Endothelial cell of umbilical vein (primary cell): ENCODE measurements around the gene CDH23. TPM values are rescaled to one million over a fixed set of nuclear protein-coding genes. Genes with fewer than 3 reads are reported as not detected.

ENCODE experiments used
- BruUV-seq: library from RNA; stranded (reverse); fragments of 400-500 nt; replicated peaks from 2 replicates; lab custom pipeline; 2021; lab: Mats Ljungman, UMichigan
- CTCF ChIA-PET: fragments of 300-600, 350-600 bp; sonication (Branson Sonifier 250); formaldehyde crosslinking; loops from one replicate; lab custom pipeline; 2021; ENCODE audit warnings: antibody characterized with exemption, inconsistent platforms; lab: Charles Lee
- POLR2A ChIA-PET: fragments of 300-600, 350-600 bp; sonication (Branson Sonifier 250); formaldehyde crosslinking; loops from one replicate; lab custom pipeline; 2021; ENCODE audit warnings: antibody characterized with exemption, inconsistent platforms; lab: Charles Lee
- DNase-seq: peaks from one replicate; pipeline ENCODE4 v3.0.0-alpha.2; 2011; ENCODE audit warnings: low read depth, low spot score
- FAIRE-seq: peaks from 2 replicates; lab custom pipeline; 2011; peaks lifted over from hg19 to GRCh38; lab: Jason Lieb, UNC
- H2AFZ ChIP-seq: 2 replicates; pipeline ENCODE4 v1.6.0; 2012; ENCODE audit warnings: low read depth, low read length, control low read depth, inconsistent platforms
- H3K27ac ChIP-seq: 2 replicates; pipeline ENCODE4 v1.5.1; 2011; ENCODE audit warnings: low read depth, mild to moderate bottlenecking, control low read depth, low read length, moderate library complexity; ENCODE audit not compliant: insufficient read depth
- H3K27me3 ChIP-seq, 2 experiments: 2 replicates each; pipeline versions ENCODE4 v1.6.0 to v1.6.1; 2011; ENCODE audit warnings: low read length in 2 of 2, mixed read lengths in 1 of 2; ENCODE audit not compliant: control insufficient read depth in 2 of 2, insufficient read depth in 2 of 2
- H3K36me3 ChIP-seq, 2 experiments: 2 replicates in 1 of 2; 3 replicates in 1 of 2; pipeline ENCODE4 v1.5.1; 2011; ENCODE audit warnings: low read length in 2 of 2, mild to moderate bottlenecking in 1 of 2, moderate library complexity in 1 of 2; ENCODE audit not compliant: control insufficient read depth in 2 of 2, insufficient read depth in 2 of 2; ENCODE audit errors: extremely low read depth in 1 of 2
- H3K4me1 ChIP-seq: 3 replicates; pipeline ENCODE4 v1.5.1; 2011; ENCODE audit warnings: mild to moderate bottlenecking, low read length; ENCODE audit not compliant: control insufficient read depth, insufficient read depth; ENCODE audit errors: extremely low read depth
- H3K4me2 ChIP-seq: 2 replicates; pipeline ENCODE4 v1.6.1; 2011; ENCODE audit warnings: low read length, control low read depth, mixed read lengths; ENCODE audit not compliant: insufficient read depth
- H3K4me3 ChIP-seq, 3 experiments: fragments of 200-600 bp in 1 of 3; sonication (generic), shearing (Covaris generic) in 1 of 3; replicated peaks in 1 of 3; 2 replicates each; pipeline ENCODE4 v1.5.1; 2011 to 2016; ENCODE audit warnings: control low read depth in 3 of 3, low read length in 3 of 3, mild to moderate bottlenecking in 2 of 3, inconsistent platforms in 1 of 3, low read depth in 1 of 3, moderate library complexity in 1 of 3; ENCODE audit not compliant: insufficient read depth in 1 of 3
- H3K79me2 ChIP-seq: 2 replicates; pipeline ENCODE4 v1.6.0; 2012; ENCODE audit warnings: low read length, inconsistent platforms; ENCODE audit not compliant: control insufficient read depth, insufficient read depth
- H3K9ac ChIP-seq: replicated peaks from 2 replicates; pipeline ENCODE3; 2011; ENCODE audit warnings: low read length, control low read depth; ENCODE audit not compliant: insufficient read depth; ENCODE audit errors: extremely low read depth
- H3K9me1 ChIP-seq: replicated peaks from 3 replicates; pipeline ENCODE4 v1.6.0; 2011; ENCODE audit warnings: mild to moderate bottlenecking, low read length; ENCODE audit not compliant: control insufficient read depth, insufficient read depth; ENCODE audit errors: extremely low read depth
- H3K9me3 ChIP-seq: replicated peaks from 2 replicates; pipeline ENCODE4 v1.5.1; 2012; ENCODE audit warnings: low read length, inconsistent platforms; ENCODE audit not compliant: control insufficient read depth, insufficient read depth
- H4K20me1 ChIP-seq: replicated peaks from 2 replicates; pipeline ENCODE3; 2011; ENCODE audit warnings: mild to moderate bottlenecking, low read length; ENCODE audit not compliant: control insufficient read depth, insufficient read depth; ENCODE audit errors: extremely low read depth
- EZH2 ChIP-seq: IDR thresholded peaks from 2 replicates; pipeline ENCODE4 v1.6.1; 2012; ENCODE audit warnings: borderline replicate concordance, low read depth, mild to moderate bottlenecking, moderate library complexity, low read length, inconsistent platforms; ENCODE audit not compliant: severe bottlenecking
- FOS ChIP-seq: IDR thresholded peaks from 2 replicates; pipeline ENCODE4 v1.6.1; 2011; ENCODE audit warnings: mild to moderate bottlenecking, low read length, moderate library complexity, borderline replicate concordance; ENCODE audit not compliant: insufficient read depth
- GATA2 ChIP-seq: IDR thresholded peaks from 2 replicates; pipeline ENCODE4 v1.7.0; 2011; ENCODE audit warnings: low read depth, mild to moderate bottlenecking, moderate library complexity, mixed read lengths, low read length; ENCODE audit not compliant: insufficient read length, insufficient read depth
- JUN ChIP-seq: IDR thresholded peaks from 2 replicates; pipeline ENCODE4 v1.6.1; 2011; ENCODE audit warnings: borderline replicate concordance, low read depth; ENCODE audit not compliant: insufficient read length, insufficient read depth
- MYC ChIP-seq: IDR thresholded peaks from one replicate; pipeline ENCODE4 v1.6.1; 2011; ENCODE audit warnings: mild to moderate bottlenecking, low read depth, low read length
- POLR2A ChIP-seq: IDR thresholded peaks from 2 replicates; pipeline ENCODE4 v1.6.1; 2012; ENCODE audit warnings: low read depth, mild to moderate bottlenecking, control low read depth, low read length
- POLR2AphosphoS5 ChIP-seq: IDR thresholded peaks from 2 replicates; pipeline ENCODE4 v1.6.1; 2012; ENCODE audit warnings: low read depth, mild to moderate bottlenecking, control low read depth, low read length, moderate library complexity; ENCODE audit not compliant: insufficient read depth
- dilution Hi-C: fragments of 300-500 bp; cut with MboI; formaldehyde crosslinking; loops from one replicate; pipeline ENCODE4 v1.15.0; 2019; ENCODE audit warnings: low sequenced_read_pairs; ENCODE audit not compliant: extremely low pct_ligation_motif_present
- intact Hi-C: fragments of 100-400 bp; cut with micrococcal nuclease; formaldehyde crosslinking; loops from one replicate; pipeline ENCODE4 v1.10.0; 2022
- polyA plus RNA-seq, 4 experiments: library from polyadenylated mRNA; depleted of rRNA in 3 of 4; stranded (reverse) in 3 of 4; unstranded in 1 of 4; fragments of >200 nt; gene quantifications; 2 replicates each; pipeline versions ENCODE4 v1.2.1 to v1.2.3, GENCODE V29; 2011 to 2012; ENCODE audit warnings: missing spikeins in 1 of 4
- total RNA-seq: library from RNA; stranded (reverse); gene quantifications from 2 replicates; pipeline ENCODE4 v1.2.3, GENCODE V29; 2021
- TF ChIP-seq, protein P1 (sequence below), 2 donors: IDR thresholded peaks; 1 replicate in 1 of 2; 2 replicates in 1 of 2; pipeline ENCODE4 v1.5.1; 2011; ENCODE audit warnings: low read length in 2 of 2, mild to moderate bottlenecking in 2 of 2, moderate library complexity in 2 of 2, control low read depth in 1 of 2, inconsistent platforms in 1 of 2, low read depth in 1 of 2; ENCODE audit not compliant: insufficient read depth in 1 of 2; ENCODE audit errors: extremely low read depth in 1 of 2
- TF ChIP-seq, protein P2 (sequence below): IDR thresholded peaks from 2 replicates; pipeline ENCODE4 v1.6.1; 2011; ENCODE audit not compliant: insufficient read depth, insufficient read length

CDH23 gene
- total and polyA plus RNA-seq, 2 donors (not counting 3 experiments of a cell fraction or from before 2014, with no cell fraction given), result not detected

DNA sequence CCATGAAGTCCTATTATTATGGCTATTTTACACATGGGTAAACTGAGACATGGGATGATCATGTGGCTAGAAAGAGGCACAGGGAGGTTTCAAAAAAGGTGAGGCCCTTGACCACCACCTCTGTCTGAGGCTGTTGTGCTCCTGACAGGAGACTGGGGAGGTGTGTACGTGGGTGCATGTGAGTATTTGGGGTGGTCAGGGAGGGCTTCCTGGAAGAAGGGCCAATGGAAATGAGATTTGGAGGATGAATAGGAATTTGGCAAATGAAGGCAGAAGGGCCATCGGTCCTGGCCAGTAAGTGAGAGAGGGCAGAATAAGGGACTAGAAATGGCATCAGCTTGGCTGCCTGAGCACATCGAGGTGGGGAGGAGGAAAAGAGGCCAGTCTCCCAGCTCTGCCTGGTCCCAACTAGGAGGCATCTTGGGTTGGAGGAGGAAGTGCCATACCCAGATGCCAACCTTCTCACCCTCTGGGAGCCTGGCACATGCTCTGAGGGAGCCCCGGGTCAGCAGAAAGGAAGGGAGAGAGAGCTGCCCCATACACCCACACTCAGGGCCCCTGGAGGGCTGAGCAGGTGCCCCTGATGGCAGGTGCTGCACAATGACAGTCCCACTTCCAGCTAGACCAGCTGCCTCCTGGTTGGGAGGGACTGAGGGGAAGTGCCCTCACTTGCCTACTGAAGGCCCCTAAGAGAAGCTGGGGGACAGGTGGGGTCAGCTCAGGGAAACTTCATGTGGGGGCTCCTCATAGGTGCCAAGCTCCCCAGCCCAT lies 47.7 kb downstream of the CDH23 start:
- H3K4me1 ChIP-seq, result no peaks in the 10 kb centered on the region
- intact Hi-C loops (no loop called here), dilution Hi-C loops (no loop called here)
- TF ChIP-seq JUN, result no peak
- no peak for TF ChIP-seq FOS
- no peak for TF ChIP-seq MYC
- TF ChIP-seq POLR2AphosphoS5, result no peak
- TF ChIP-seq, protein P1, sequence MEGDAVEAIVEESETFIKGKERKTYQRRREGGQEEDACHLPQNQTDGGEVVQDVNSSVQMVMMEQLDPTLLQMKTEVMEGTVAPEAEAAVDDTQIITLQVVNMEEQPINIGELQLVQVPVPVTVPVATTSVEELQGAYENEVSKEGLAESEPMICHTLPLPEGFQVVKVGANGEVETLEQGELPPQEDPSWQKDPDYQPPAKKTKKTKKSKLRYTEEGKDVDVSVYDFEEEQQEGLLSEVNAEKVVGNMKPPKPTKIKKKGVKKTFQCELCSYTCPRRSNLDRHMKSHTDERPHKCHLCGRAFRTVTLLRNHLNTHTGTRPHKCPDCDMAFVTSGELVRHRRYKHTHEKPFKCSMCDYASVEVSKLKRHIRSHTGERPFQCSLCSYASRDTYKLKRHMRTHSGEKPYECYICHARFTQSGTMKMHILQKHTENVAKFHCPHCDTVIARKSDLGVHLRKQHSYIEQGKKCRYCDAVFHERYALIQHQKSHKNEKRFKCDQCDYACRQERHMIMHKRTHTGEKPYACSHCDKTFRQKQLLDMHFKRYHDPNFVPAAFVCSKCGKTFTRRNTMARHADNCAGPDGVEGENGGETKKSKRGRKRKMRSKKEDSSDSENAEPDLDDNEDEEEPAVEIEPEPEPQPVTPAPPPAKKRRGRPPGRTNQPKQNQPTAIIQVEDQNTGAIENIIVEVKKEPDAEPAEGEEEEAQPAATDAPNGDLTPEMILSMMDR (IDR thresholded peaks at IDR 0.05; ENCODE audit: extremely low read depth in 1 of 2, insufficient read depth in 1 of 2, low read depth in 1 of 2, low read length in 2 of 2), result no peak
- TF ChIP-seq EZH2, result no peak
- no peak for TF ChIP-seq GATA2
- TF ChIP-seq, protein P2, sequence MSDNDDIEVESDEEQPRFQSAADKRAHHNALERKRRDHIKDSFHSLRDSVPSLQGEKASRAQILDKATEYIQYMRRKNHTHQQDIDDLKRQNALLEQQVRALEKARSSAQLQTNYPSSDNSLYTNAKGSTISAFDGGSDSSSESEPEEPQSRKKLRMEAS, result no peak
- no peak for TF ChIP-seq POLR2A
- no peak overlapping the region for H3K4me2 ChIP-seq
- no peaks in the 10 kb centered on the region for H3K36me3 ChIP-seq
- H2AFZ ChIP-seq, result no peak overlapping the region
- no peak overlapping the region for H3K9ac ChIP-seq
- H3K9me3 ChIP-seq, result no peaks in the 10 kb centered on the region
- ChIA-PET POLR2A (no interaction called here), CTCF (interaction anchor here (1.5 kb wide), 1 partner anchor 18 kb away, joined by 5 read pairs; no protein-coding TSS in a partner anchor)
- no peaks in the 10 kb centered on the region for H3K79me2 ChIP-seq
- FAIRE-seq (no peak), DNase-seq (no peak)
- BruUV-seq, result no TSS peak
- H3K27me3 ChIP-seq, result no peaks in the 10 kb centered on the region
- H4K20me1 ChIP-seq, result no peaks in the 10 kb centered on the region
- no peak overlapping the region for H3K4me3 ChIP-seq
- H3K9me1 ChIP-seq, result no peaks in the 10 kb centered on the region
- H3K27ac ChIP-seq, result no peak overlapping the region
